Dermis microvascular lymphatic vessel endothelial cell (primary cell): ENCODE data around the gene TWIST2. TPM values are rescaled to one million over a fixed set of nuclear protein-coding genes. Genes with fewer than 3 reads are reported as not detected.
A peak's percentile ranks its signal among the peaks of the same experiment; 100 is the strongest.

ENCODE experiments used
- DNase-seq, 2 donors: peaks; one replicate each; pipeline versions ENCODE4 v3.0.0 to v3.0.0-alpha.2; 2010; ENCODE audit warnings: low read depth in 2 of 2
- total RNA-seq: library from RNA; depleted of rRNA; stranded (reverse); fragments of >200 nt; gene quantifications from 2 replicates; pipeline ENCODE4 v1.2.1, GENCODE V29; 2014

The TWIST2 gene
- total RNA-seq, 1 donor from 2014 or later: not detected

DNA sequence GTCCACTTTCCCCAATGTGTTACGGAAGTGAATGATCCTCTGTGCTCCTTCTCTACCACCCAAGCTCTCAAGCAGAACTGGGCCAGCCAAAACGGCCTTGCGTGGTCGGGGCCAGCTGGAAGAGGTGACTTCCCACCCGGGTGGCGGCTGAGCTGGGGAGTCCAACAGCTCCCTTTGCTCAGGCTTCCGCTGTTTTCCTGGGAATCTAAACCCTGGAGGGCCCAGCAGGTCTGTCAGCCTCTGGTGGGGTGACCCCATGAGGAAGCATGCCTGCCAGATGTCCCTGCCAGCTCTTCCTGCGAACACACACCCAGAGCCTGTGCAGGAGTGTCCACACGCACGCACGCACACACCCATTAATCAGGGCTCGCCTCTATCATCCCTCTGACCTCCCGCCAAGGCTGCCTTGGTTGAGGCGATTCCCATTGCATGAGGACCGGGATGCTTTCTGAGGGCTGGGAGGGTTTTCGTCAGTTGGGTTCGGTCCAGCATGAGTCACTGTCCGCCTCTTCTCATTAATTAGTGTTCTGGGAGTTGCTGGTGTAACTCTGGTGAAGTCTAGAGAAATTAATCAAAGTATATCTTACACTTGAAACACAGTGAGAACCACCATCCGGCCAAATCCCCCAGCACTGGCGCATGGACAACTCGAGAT lies 90.6 kb downstream of the TWIST2 start:
- DNase-seq: peak; percentile 51 to 65

- DNase-seq: no peak
Measured at GRCh38 chr2:238939074-238939473, 91.2 kb downstream of the TWIST2 start.

GRCh38 chr2:238939521-238940403 lies 91.9 kb downstream of the TWIST2 start:
- DNase-seq: no peak

- DNase-seq: no peak
Measured at GRCh38 chr2:238940806-238941205, 92.9 kb downstream of the TWIST2 start.

DNA sequence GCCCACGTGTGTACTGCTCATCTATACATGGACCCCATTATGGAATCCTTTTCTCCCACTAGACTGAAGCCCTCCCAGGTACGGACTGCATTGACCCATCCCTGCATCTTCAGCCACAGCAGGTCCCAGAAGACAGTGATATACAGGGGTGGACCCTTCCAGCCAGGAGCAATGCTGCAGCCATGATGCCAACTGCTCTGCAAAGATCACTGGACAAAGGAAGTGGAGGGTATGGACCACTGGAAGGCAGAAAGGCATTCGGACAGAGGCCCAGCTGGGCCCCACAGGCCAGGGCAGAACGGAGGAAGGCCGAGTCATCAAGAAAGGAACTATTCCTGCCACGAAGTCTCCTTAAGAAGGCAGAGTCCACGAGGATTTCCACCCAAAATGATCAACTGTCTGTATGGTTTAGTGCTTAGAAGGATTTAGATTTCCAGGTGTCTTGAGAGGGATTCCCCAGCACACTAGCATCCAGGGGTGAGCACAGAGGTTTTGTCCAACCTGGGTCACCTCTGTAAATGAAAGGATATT lies 93.4 kb downstream of the TWIST2 start:
- DNase-seq: no peak

GRCh38 chr2:238942080-238942725 lies 94.3 kb downstream of the TWIST2 start:
- no peak for DNase-seq

DNA sequence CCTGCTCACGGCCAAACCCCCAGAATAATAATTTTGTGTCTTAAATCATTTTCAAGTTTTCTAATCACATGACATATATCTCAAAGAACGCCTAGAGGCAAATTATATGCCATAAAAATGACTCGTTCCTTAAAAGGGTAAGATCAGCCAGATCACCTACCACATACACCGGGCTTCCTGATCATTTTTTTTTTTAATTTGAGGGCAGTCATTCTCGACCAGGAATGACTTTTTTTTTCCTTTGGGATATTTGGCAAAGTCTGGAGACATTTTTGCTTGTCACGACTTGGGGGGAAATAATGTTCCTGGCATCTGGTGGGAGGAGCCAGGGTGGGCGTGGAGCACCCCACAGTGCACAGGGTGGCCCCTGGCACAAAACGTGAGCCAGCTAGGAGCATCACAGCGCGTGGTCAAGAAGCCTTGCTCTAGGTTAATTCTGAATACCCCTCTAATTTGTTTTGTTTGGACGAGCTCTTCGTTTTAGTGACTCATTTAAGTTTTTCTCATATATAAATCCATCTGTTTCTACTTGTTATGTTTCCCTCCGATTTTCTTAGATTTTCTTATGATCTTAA lies 94.9 kb downstream of the TWIST2 start:
- DNase-seq: no peak

- no peak for DNase-seq
Measured at GRCh38 chr2:238943338-238944067, 95.6 kb downstream of the TWIST2 start.

- peak in 1 of 2 donors; percentile 62 for DNase-seq
Measured at GRCh38 chr2:238945433-238946150, 97.7 kb downstream of the TWIST2 start.

- DNase-seq: no peak
Measured at GRCh38 chr2:238946318-238947242, 98.7 kb downstream of the TWIST2 start.

DNA sequence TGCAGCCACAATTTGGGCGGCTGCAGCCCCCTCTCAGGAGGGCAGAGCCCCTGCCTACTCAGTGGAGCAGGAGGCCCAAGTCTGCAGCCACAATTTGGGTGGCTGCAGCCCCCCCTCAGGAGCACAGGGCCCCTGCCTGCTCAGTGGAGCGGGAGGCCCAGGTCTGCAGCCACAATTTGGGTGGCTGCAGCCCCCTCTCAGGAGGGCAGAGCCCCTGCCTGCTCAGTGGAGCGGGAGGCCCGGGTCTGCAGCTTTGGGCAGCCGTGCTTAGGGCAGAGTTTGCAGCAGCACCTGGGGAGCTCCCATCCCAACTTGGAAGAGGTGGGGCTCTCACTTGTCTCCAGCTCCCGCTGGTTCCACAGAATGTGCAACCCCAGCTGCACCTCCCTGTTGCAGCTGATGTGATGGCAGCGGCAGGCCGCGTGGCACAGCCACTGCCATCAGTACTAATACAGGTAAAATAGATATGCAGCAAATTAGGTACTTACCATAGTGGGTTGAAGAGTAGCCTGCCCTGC lies 99.4 kb downstream of the TWIST2 start:
- DNase-seq: no peak

- peak in 1 of 2 donors; percentile 44 for DNase-seq
Measured at GRCh38 chr2:238947920-238948710, 100.2 kb downstream of the TWIST2 start.

GRCh38 chr2:238948765-238949641 lies 101.1 kb downstream of the TWIST2 start:
- no peak for DNase-seq

DNA sequence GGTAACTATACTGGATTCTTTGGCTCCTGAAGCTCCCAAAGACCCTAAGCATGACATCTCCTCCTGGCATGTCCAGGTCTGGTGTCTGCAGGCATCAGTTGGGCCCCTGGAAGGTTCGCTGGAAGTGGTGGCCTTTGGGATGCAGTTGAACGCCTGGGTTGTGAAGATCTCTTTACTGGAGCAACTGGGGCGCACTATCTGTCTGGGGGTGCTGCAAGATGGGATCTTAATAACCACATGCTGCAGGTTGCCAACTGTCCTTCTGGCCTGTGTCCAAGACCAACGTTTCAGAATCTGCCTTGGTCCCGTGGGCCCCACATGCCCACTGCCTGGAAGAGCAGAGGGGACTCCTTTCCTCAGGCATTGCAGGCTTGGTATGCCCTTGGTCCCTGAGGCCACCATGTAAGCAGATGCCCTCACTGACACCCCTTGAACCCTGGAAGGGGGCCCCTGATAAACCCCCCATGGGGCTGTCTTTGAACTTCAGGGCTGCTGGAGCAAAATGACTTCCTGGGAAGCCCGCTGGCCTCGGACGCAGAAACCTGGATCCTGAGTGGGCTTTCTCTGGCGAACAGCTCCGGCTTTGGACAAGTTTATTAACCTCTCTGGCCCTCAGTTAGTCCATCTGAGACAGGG lies 101.9 kb downstream of the TWIST2 start:
- DNase-seq: no peak

- DNase-seq: no peak
Measured at GRCh38 chr2:238950551-238950950, 102.7 kb downstream of the TWIST2 start.

DNA sequence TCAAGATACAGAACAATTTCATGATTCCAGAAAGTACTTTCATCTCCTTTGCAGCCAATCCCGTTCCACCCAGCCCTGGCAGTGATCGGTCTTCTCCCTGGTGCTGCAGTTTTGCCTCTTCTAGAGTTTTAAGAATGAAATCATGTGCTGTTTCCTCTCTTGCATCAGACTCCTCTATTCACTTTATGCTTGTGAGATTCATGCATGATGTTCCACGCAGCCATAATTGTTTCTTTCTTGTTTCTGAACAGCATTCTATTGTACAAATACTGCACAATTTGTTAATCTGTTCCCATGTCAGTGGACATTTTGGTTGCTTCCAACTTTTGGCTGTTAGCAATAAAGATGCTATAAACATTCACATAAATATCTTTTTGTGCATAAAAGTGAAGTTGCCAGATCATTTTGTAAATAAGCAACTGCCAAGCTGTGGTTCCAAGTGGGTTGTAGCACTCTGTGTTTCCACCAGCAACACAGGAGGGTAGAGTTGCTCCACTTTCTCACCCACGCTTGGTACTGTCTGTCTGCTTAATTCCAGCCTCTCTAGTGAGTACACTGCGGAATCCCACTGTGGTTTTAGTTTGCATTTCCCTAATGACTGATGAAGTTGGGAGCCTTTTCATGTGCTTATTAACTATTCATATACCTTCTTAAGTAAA lies 104.5 kb downstream of the TWIST2 start:
- no peak for DNase-seq
